ENCODE measurements around the gene SH3BGRL2. TPM values are rescaled to one million over a fixed set of nuclear protein-coding genes. Genes with fewer than 3 reads are reported as not detected.

SH3BGRL2 gene
- total and polyA plus RNA-seq, 2 of the 8 experiments (the other 6 are each of a cell fraction or from before 2014, with no cell fraction given) = 6.0 to 20.3 TPM

DNA sequence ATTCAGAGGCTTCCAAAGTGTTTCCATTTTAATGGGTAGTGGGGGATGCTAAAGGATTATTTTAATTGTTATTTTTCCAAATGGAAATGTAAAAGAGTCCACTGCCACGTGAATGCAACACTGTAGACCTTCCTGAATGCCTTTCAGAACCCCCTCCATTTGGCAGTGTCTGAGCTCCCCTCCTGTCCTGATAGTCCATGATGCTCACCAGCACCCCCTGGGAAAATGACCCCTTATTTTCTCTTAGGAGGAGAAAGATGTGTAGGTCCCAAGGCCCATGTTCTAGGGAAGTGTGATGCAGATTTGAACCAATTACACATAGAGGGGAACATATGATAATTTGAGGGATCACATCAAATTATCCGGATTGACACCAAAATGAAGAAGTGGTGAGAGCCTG lies 46.8 kb upstream of the SH3BGRL2 start:
- H4K5ac ChIP-seq (ENCODE audit: insufficient read length, low read depth, low read length) = no peak overlapping the region
- H3K23me2 ChIP-seq (ENCODE audit: low read depth, low read length) = no peaks in the 10 kb centered on the region
- H2BK20ac ChIP-seq (ENCODE audit: low read length) = no peak overlapping the region
- H3K36me3 ChIP-seq (ENCODE audit: control insufficient read depth in 2 of 4, insufficient read depth in 4 of 4, low read length in 3 of 4) = no peaks in the 10 kb centered on the region
- no peak overlapping the region for H3K56ac ChIP-seq (replicated peaks; ENCODE audit: insufficient read length, low read depth, low read length)
- no peaks in the 10 kb centered on the region for H3K9me3 ChIP-seq (ENCODE audit: insufficient read depth in 2 of 2, low read depth in 1 of 2, low read length in 1 of 2)
- no peaks in the 10 kb centered on the region for H3K79me1 ChIP-seq (ENCODE audit: low read depth, low read length)
- CTCF ChIA-PET (ENCODE audit: partially characterized antibody) = interaction anchor here (0.6 to 1.4 kb wide), 7 partner anchors 8 to 273 kb away, joined by 3 to 4 read pairs (median 4); no protein-coding TSS in a partner anchor
- H4K20me1 ChIP-seq (replicated peaks in 1 of 2; ENCODE audit: control insufficient read depth in 1 of 2, insufficient read depth in 2 of 2, low read length in 2 of 2) = no peaks in the 10 kb centered on the region
- H3K27ac ChIP-seq (ENCODE audit: low read depth, low read length) = no peak overlapping the region
- H2BK15ac ChIP-seq (ENCODE audit: low read length) = no peak overlapping the region
- H2BK12ac ChIP-seq (ENCODE audit: low read depth, low read length) = no peak overlapping the region
- no peak overlapping the region for H3K14ac ChIP-seq (ENCODE audit: insufficient read length)
- no peak overlapping the region for H2BK120ac ChIP-seq (replicated peaks; ENCODE audit: low read depth, low read length)
- H2AK5ac ChIP-seq (ENCODE audit: low read depth, low read length) = no peak overlapping the region
- H3K4me1 ChIP-seq (replicated peaks in 1 of 4; ENCODE audit: control insufficient read depth in 3 of 4, insufficient read depth in 4 of 4, low read length in 3 of 4) = no peaks in the 10 kb centered on the region
- no peak overlapping the region for H2BK5ac ChIP-seq (ENCODE audit: low read depth, low read length)
- H3K9ac ChIP-seq (replicated peaks in 1 of 4; ENCODE audit: extremely low read depth in 1 of 4, low read depth in 3 of 4, low read length in 3 of 4) = no peak overlapping the region
- DNase-seq (ENCODE audit: low read depth in 1 of 2, low spot score in 2 of 2) (no peak), FAIRE-seq (no peak)
- no peak overlapping the region for H4K91ac ChIP-seq (replicated peaks; ENCODE audit: insufficient read length, low read length)
- H4K8ac ChIP-seq (ENCODE audit: extremely low read depth, insufficient read depth, low read length) = no peak overlapping the region
- no peak overlapping the region for H3K4ac ChIP-seq (replicated peaks; ENCODE audit: insufficient read length, low read depth, low read length)
- H3K4me2 ChIP-seq (ENCODE audit: insufficient read depth in 1 of 2, low read depth in 2 of 2, low read length in 2 of 2) = no peak overlapping the region
- POLR2A ChIA-PET (ENCODE audit: partially characterized antibody) = no interaction called here
- no peak overlapping the region for H2AFZ ChIP-seq (ENCODE audit: low read length)
- no peak overlapping the region for H3K4me3 ChIP-seq (ENCODE audit: extremely low read depth in 1 of 4, insufficient read depth in 2 of 4, low read depth in 3 of 4, low read length in 4 of 4)
- no peaks in the 10 kb centered on the region for H3K27me3 ChIP-seq (replicated peaks in 1 of 4; ENCODE audit: control insufficient read depth in 3 of 4, extremely low read depth in 1 of 4, insufficient read depth in 3 of 4, low read length in 3 of 4)
- H3K79me2 ChIP-seq (ENCODE audit: control insufficient read depth in 1 of 2, insufficient read depth in 2 of 2, low read length in 2 of 2) = no peaks in the 10 kb centered on the region
- H3K18ac ChIP-seq (ENCODE audit: extremely low read depth, low read length) = no peak overlapping the region
- TF ChIP-seq GABPA (IDR thresholded peaks at IDR 0.05; ENCODE audit: borderline replicate concordance, insufficient read depth, low read length) (no peak), JUND (IDR thresholded peaks at IDR 0.05; ENCODE audit: low read length) (no peak), RAD21 (IDR thresholded peaks at IDR 0.05 in 1 of 2, conservative IDR thresholded peaks at IDR 0.05 in 1 of 2; ENCODE audit: low read depth in 2 of 2, low read length in 2 of 2) (peak; percentile 8 to 17; a peak in 2 of 4 replicates)
- TF ChIP-seq, protein P1, sequence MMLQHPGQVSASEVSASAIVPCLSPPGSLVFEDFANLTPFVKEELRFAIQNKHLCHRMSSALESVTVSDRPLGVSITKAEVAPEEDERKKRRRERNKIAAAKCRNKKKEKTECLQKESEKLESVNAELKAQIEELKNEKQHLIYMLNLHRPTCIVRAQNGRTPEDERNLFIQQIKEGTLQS (IDR thresholded peaks at IDR 0.05; ENCODE audit: insufficient read depth, low read depth, low read length) = no peak
- 65% methylated on average over 2 of the region's 2 CpGs; no CpG with 5 or more reads in 1 of the 2 experiments for WGBS, 2 experiments (ENCODE audit: extremely low coverage in 1 of 2, insufficient coverage in 1 of 2, insufficient read length in 1 of 2, insufficient replicate concordance in 2 of 2, low coverage in 1 of 2, low lambda C conversion rate in 2 of 2, missing lambda C conversion rate in 1 of 2)
- H3K23ac ChIP-seq (ENCODE audit: insufficient read length) = no peak overlapping the region

All from H1 (cell line).